ENCODE measurements around the gene C14orf93.

- no peak for TF ChIP-seq CTCF (IDR thresholded peaks at IDR 0.05)
- TF ChIP-seq POLR2A (IDR thresholded peaks at IDR 0.05) = no peak
Observed at GRCh38 chr14:23015618-23016017, 5.7 kb upstream of the C14orf93 start.

Measured in uterus (tissue), 2 donors.